NCI-H2029 (cell line): ENCODE results near the gene ZNF658.
"Not testable (repeated sequence)": the region's sequence is repeated elsewhere in the genome, so short reads cannot be mapped to it uniquely, and the experiment has no call there.

Experiments used
- DNase-seq: peaks from one replicate; lab custom pipeline; 2025; lab: John Stamatoyannopoulos, UW

The ZNF658 gene

GRCh38 chr9:66900490-66901131, at the start of gene ZNF658:
Gene ZNF658, plus strand, starts transcription at chr9:66900725. Its CDS starts 2,837 bp downstream, at chr9:66903562.
- DNase-seq, result not testable (repeated sequence)

- not testable (repeated sequence) for DNase-seq
These were observed 38.8 kb upstream of the ZNF658 start for GRCh38 chr9:66861732-66862131.

- DNase-seq, result not testable (repeated sequence)
These were observed 31.9 kb upstream of the ZNF658 start for GRCh38 chr9:66868660-66869059.

GRCh38 chr9:66880605-66881004, 19.9 kb upstream of the ZNF658 start:
- DNase-seq, result not testable (repeated sequence)

DNA sequence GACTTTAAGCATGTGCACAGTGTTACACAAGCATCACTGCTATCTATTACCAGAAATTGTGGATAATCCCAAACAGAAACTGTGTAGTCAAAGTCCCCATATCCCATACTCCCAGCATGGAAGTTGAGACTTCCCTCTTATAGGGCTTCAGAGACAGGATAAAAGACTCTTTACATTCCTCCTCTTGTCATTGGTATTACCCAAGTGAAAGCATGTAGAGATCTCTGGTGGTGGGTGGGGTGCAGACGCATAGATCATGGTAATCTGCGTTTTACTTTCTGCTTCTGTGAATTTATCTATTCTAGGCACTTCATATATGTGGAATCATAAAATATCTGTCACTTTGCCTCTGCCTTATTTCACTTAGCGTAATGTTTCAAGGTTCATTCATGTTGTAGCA, 18.7 kb upstream of the ZNF658 start:
- DNase-seq, result not testable (repeated sequence)

DNA sequence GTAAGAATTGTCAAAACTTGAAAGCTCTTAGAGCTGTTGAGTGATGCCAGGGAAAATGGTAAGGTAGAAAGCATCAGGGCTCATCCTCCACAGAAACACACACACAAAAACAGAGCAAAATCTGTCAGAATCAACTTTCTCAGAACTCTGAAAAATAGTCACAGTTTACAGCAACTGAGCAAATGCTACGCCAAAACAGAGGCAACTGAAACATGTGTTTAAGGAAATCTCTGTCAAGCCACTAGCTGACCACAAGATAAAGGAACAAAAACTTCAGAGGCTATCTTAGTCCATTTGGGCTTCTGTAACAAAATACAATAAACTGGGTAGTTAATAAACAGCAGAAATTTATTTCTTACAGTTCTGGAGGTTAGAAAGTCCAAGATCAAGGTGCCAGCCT, 10.2 kb upstream of the ZNF658 start:
- DNase-seq, result not testable (repeated sequence)

- DNase-seq, result not testable (repeated sequence)
These were observed 616 bp downstream of the ZNF658 start for GRCh38 chr9:66901141-66901540.

DNA sequence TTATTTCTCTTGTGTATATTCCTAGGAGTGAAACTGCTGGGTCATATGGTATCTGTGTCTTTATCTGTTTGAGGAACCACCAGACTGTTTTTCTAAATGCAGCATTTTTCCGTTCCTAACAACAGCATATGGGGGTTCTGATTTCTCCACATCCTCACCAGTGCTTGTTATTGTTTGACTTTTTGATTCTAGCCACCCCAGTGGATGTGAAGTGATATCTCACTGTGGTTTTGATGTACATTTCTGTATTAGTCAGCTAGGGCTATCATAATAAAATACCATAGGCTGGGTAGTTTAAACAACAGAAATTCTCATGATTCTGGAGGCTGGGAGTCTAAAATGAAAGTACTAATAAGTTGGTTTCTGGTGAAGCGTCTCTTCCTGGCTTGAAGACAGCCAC, 9.0 kb downstream of the ZNF658 start:
- DNase-seq, result not testable (repeated sequence)

GRCh38 chr9:66920072-66920471, 19.5 kb downstream of the ZNF658 start:
- not testable (repeated sequence) for DNase-seq

DNA sequence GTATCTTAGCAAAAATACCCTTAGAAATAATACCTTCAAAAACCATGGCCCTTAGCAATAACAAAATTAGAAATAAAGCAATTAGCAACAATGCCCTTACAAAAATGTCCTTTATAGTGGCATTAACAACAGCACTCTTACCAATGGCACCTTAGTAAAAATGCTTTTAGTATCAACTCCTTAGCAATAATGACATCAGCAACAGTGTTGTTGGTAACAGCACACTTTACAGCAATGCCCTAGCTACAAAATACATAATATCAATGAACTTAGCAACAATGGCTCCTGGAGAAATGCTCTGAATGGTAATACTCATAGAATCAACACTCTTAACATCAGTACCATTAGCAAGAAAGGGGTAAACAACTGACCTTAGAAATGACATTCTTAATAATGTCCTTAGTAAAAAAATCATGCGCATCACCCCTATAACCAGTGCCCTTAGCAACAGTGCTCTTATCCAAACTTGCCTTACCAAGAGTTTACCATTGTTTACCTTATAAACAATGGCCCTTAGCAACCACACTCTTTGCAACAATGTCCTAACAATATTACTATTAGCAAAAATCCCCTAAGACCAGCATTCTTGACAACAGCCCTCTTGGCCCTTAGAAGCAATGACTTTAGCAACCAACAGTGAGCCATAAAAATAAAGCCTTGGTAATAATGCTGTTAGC, 35.8 kb downstream of the ZNF658 start:
- DNase-seq, result not testable (repeated sequence)

DNA sequence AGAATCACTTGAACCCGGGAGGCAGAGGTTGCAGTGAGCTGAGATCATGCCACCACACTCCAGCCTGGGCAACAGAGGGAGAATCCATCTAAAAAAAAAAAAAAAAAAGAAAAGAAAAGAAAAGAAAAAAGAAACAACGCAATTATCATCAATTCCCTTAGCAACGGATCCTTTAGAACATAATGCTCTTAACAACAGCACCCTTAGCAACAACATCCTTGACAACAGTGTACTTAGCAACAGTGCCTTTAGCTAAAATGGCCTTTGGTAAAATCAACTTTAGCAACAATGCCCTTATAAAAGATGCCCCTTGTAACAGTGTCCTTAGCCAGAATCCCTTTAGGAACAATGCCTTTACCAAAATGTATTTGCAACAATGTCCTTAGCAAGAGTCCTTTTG, 37.1 kb downstream of the ZNF658 start:
- DNase-seq, result not testable (repeated sequence)

DNA sequence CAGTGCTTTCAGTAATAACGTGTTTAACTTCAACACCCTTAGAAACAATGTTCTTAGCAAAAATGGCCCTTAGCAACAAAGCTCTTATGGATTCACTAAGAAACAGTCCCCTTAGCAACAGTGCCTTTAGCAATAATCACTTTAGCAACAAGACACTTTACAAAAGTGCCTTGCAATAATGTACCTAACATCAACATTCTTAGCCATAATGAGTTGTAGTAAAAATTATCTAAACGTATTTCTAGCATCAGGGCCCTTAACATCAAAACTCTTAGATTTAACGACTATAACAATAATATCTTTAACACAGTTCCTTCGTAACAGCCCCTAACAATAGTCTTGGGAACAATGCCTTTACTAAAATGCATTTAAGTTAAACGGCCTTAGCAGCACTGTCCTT, 37.8 kb downstream of the ZNF658 start:
- DNase-seq, result not testable (repeated sequence)

DNA sequence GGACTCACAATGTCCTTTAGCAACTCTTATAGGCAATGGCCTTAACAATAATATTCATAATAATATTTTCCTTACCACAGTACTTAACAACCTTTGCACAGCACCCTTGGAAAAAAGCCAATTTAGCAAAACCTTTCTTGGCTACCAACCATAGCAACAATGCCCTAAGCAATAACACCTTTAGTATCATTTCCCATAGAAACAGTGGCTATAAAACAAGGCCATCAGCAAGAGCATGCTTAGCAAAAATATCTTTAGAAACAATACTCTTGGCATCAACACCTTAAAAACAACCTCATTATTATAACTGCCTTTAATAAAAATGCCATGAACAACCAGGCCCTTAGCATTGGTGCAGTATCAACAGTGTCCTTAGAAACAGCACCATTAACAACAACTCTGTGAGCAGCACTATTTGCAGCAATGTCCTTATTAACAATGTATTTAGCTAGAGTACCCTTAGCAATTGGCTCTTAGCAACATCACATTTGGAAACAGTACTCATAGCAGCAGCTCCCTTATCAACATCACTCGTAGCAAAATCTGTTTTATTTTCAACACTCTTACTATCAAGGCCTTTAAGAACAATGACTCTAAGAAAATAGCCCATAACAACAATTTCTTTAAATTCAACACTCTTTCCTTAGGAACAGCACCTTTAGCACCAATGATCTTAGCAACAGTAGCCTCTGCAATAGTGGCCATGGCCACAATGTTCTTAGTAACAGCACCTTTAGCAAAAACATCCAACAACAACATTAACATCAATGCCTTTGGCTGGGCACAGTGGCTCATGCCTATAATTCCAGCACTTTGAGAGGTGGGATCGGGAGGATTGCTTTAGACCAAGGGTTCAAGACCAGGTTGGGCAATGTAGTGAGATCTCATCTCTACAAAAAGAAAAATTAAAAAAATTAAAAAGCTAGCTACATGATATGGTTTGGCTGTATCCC, 39.6 kb downstream of the ZNF658 start:
- DNase-seq, result not testable (repeated sequence)

- not testable (repeated sequence) for DNase-seq
These were observed 42.1 kb downstream of the ZNF658 start for GRCh38 chr9:66942400-66943155.

- not testable (repeated sequence) for DNase-seq
These were observed 52.1 kb downstream of the ZNF658 start for GRCh38 chr9:66952576-66952975.
